Endothelial cell of umbilical vein (primary cell): ENCODE data around the gene TMEM37. TPM values are rescaled to one million over a fixed set of nuclear protein-coding genes. Genes with fewer than 3 reads are reported as not detected.

Experiments
- BruUV-seq: library from RNA; stranded (reverse); fragments of 400-500 nt; replicated peaks from 2 replicates; lab custom pipeline; 2021; lab: Mats Ljungman, UMichigan
- CTCF ChIA-PET: fragments of 300-600, 350-600 bp; sonication (Branson Sonifier 250); formaldehyde crosslinking; loops from one replicate; lab custom pipeline; 2021; ENCODE audit warnings: antibody characterized with exemption, inconsistent platforms; lab: Charles Lee
- POLR2A ChIA-PET: fragments of 300-600, 350-600 bp; sonication (Branson Sonifier 250); formaldehyde crosslinking; loops from one replicate; lab custom pipeline; 2021; ENCODE audit warnings: antibody characterized with exemption, inconsistent platforms; lab: Charles Lee
- DNase-seq: peaks from one replicate; pipeline ENCODE4 v3.0.0-alpha.2; 2011; ENCODE audit warnings: low read depth, low spot score
- FAIRE-seq: peaks from 2 replicates; lab custom pipeline; 2011; peaks lifted over from hg19 to GRCh38; lab: Jason Lieb, UNC
- H2AFZ ChIP-seq: 2 replicates; pipeline ENCODE4 v1.6.0; 2012; ENCODE audit warnings: low read depth, low read length, control low read depth, inconsistent platforms
- H3K27ac ChIP-seq: 2 replicates; pipeline ENCODE4 v1.5.1; 2011; ENCODE audit warnings: low read depth, mild to moderate bottlenecking, control low read depth, low read length, moderate library complexity; ENCODE audit not compliant: insufficient read depth
- H3K27me3 ChIP-seq, 2 experiments: 2 replicates each; pipeline versions ENCODE4 v1.6.0 to v1.6.1; 2011; ENCODE audit warnings: low read length in 2 of 2, mixed read lengths in 1 of 2; ENCODE audit not compliant: control insufficient read depth in 2 of 2, insufficient read depth in 2 of 2
- H3K36me3 ChIP-seq, 2 experiments: 2 replicates in 1 of 2; 3 replicates in 1 of 2; pipeline ENCODE4 v1.5.1; 2011; ENCODE audit warnings: low read length in 2 of 2, mild to moderate bottlenecking in 1 of 2, moderate library complexity in 1 of 2; ENCODE audit not compliant: control insufficient read depth in 2 of 2, insufficient read depth in 2 of 2; ENCODE audit errors: extremely low read depth in 1 of 2
- H3K4me1 ChIP-seq: 3 replicates; pipeline ENCODE4 v1.5.1; 2011; ENCODE audit warnings: mild to moderate bottlenecking, low read length; ENCODE audit not compliant: control insufficient read depth, insufficient read depth; ENCODE audit errors: extremely low read depth
- H3K4me2 ChIP-seq: 2 replicates; pipeline ENCODE4 v1.6.1; 2011; ENCODE audit warnings: low read length, control low read depth, mixed read lengths; ENCODE audit not compliant: insufficient read depth
- H3K4me3 ChIP-seq, 3 experiments: fragments of 200-600 bp in 1 of 3; sonication (generic), shearing (Covaris generic) in 1 of 3; replicated peaks in 1 of 3; 2 replicates each; pipeline ENCODE4 v1.5.1; 2011 to 2016; ENCODE audit warnings: control low read depth in 3 of 3, low read length in 3 of 3, mild to moderate bottlenecking in 2 of 3, inconsistent platforms in 1 of 3, low read depth in 1 of 3, moderate library complexity in 1 of 3; ENCODE audit not compliant: insufficient read depth in 1 of 3
- H3K79me2 ChIP-seq: 2 replicates; pipeline ENCODE4 v1.6.0; 2012; ENCODE audit warnings: low read length, inconsistent platforms; ENCODE audit not compliant: control insufficient read depth, insufficient read depth
- H3K9ac ChIP-seq: replicated peaks from 2 replicates; pipeline ENCODE3; 2011; ENCODE audit warnings: low read length, control low read depth; ENCODE audit not compliant: insufficient read depth; ENCODE audit errors: extremely low read depth
- H3K9me1 ChIP-seq: replicated peaks from 3 replicates; pipeline ENCODE4 v1.6.0; 2011; ENCODE audit warnings: mild to moderate bottlenecking, low read length; ENCODE audit not compliant: control insufficient read depth, insufficient read depth; ENCODE audit errors: extremely low read depth
- H3K9me3 ChIP-seq: replicated peaks from 2 replicates; pipeline ENCODE4 v1.5.1; 2012; ENCODE audit warnings: low read length, inconsistent platforms; ENCODE audit not compliant: control insufficient read depth, insufficient read depth
- H4K20me1 ChIP-seq: replicated peaks from 2 replicates; pipeline ENCODE3; 2011; ENCODE audit warnings: mild to moderate bottlenecking, low read length; ENCODE audit not compliant: control insufficient read depth, insufficient read depth; ENCODE audit errors: extremely low read depth
- EZH2 ChIP-seq: IDR thresholded peaks from 2 replicates; pipeline ENCODE4 v1.6.1; 2012; ENCODE audit warnings: borderline replicate concordance, low read depth, mild to moderate bottlenecking, moderate library complexity, low read length, inconsistent platforms; ENCODE audit not compliant: severe bottlenecking
- FOS ChIP-seq: IDR thresholded peaks from 2 replicates; pipeline ENCODE4 v1.6.1; 2011; ENCODE audit warnings: mild to moderate bottlenecking, low read length, moderate library complexity, borderline replicate concordance; ENCODE audit not compliant: insufficient read depth
- GATA2 ChIP-seq: IDR thresholded peaks from 2 replicates; pipeline ENCODE4 v1.7.0; 2011; ENCODE audit warnings: low read depth, mild to moderate bottlenecking, moderate library complexity, mixed read lengths, low read length; ENCODE audit not compliant: insufficient read length, insufficient read depth
- JUN ChIP-seq: IDR thresholded peaks from 2 replicates; pipeline ENCODE4 v1.6.1; 2011; ENCODE audit warnings: borderline replicate concordance, low read depth; ENCODE audit not compliant: insufficient read length, insufficient read depth
- MAX ChIP-seq: IDR thresholded peaks from 2 replicates; pipeline ENCODE4 v1.6.1; 2011; ENCODE audit not compliant: insufficient read depth, insufficient read length
- MYC ChIP-seq: IDR thresholded peaks from one replicate; pipeline ENCODE4 v1.6.1; 2011; ENCODE audit warnings: mild to moderate bottlenecking, low read depth, low read length
- POLR2A ChIP-seq: IDR thresholded peaks from 2 replicates; pipeline ENCODE4 v1.6.1; 2012; ENCODE audit warnings: low read depth, mild to moderate bottlenecking, control low read depth, low read length
- POLR2AphosphoS5 ChIP-seq: IDR thresholded peaks from 2 replicates; pipeline ENCODE4 v1.6.1; 2012; ENCODE audit warnings: low read depth, mild to moderate bottlenecking, control low read depth, low read length, moderate library complexity; ENCODE audit not compliant: insufficient read depth
- dilution Hi-C: fragments of 300-500 bp; cut with MboI; formaldehyde crosslinking; loops from one replicate; pipeline ENCODE4 v1.15.0; 2019; ENCODE audit warnings: low sequenced_read_pairs; ENCODE audit not compliant: extremely low pct_ligation_motif_present
- intact Hi-C: fragments of 100-400 bp; cut with micrococcal nuclease; formaldehyde crosslinking; loops from one replicate; pipeline ENCODE4 v1.10.0; 2022
- polyA plus RNA-seq, 4 experiments: library from polyadenylated mRNA; depleted of rRNA in 3 of 4; stranded (reverse) in 3 of 4; unstranded in 1 of 4; fragments of >200 nt; gene quantifications; 2 replicates each; pipeline versions ENCODE4 v1.2.1 to v1.2.3, GENCODE V29; 2011 to 2012; ENCODE audit warnings: missing spikeins in 1 of 4
- total RNA-seq: library from RNA; stranded (reverse); gene quantifications from 2 replicates; pipeline ENCODE4 v1.2.3, GENCODE V29; 2021

The TMEM37 gene
- total and polyA plus RNA-seq, 2 donors (not counting 3 experiments of a cell fraction or from before 2014, with no cell fraction given): 3.5 to 16.2 TPM

GRCh38 chr2:119422360-119423107, 9.1 kb upstream of the TMEM37 start:
- ChIA-PET POLR2A (no interaction called here), CTCF (interaction anchor here (1.4 kb wide), 1 partner anchor 54 kb away, joined by 4 read pairs; no protein-coding TSS in a partner anchor)
- FAIRE-seq (no peak), DNase-seq (no peak)
- H3K4me1 ChIP-seq: no peaks in the 10 kb centered on the region
- no peaks in the 10 kb centered on the region for H3K9me3 ChIP-seq
- H3K79me2 ChIP-seq: no peaks in the 10 kb centered on the region
- no peak overlapping the region for H3K9ac ChIP-seq
- intact Hi-C loops: no loop called here
- no peak overlapping the region for H2AFZ ChIP-seq
- H4K20me1 ChIP-seq: no peaks in the 10 kb centered on the region
- H3K27me3 ChIP-seq: peaks cover 29 to 34% of the 10 kb centered on the region in 2 experiments
- TF ChIP-seq POLR2A (no peak), MAX (no peak), FOS (no peak), EZH2 (no peak), MYC (no peak), POLR2AphosphoS5 (no peak)
- no peaks in the 10 kb centered on the region for H3K9me1 ChIP-seq
- H3K4me3 ChIP-seq: no peak overlapping the region
- no peak overlapping the region for H3K27ac ChIP-seq
- H3K36me3 ChIP-seq: no peaks in the 10 kb centered on the region
- no TSS peak for BruUV-seq
- dilution Hi-C loops: no loop called here
- H3K4me2 ChIP-seq: no peak overlapping the region

- dilution Hi-C loops: no loop called here
- TF ChIP-seq POLR2AphosphoS5: no peak
- no peak for TF ChIP-seq MYC
- no peak for TF ChIP-seq MAX
- no peak for TF ChIP-seq FOS
- TF ChIP-seq POLR2A: no peak
- TF ChIP-seq JUN: no peak
- no peak for TF ChIP-seq GATA2
- H3K27me3 ChIP-seq: peaks cover 29 to 37% of the 10 kb centered on the region in 2 experiments
- no peak overlapping the region for H3K4me2 ChIP-seq
- no TSS peak for BruUV-seq
- ChIA-PET POLR2A (no interaction called here), CTCF (interaction anchor here (1.4 to 2.0 kb wide), 2 partner anchors 53 kb away, joined by 4 to 8 read pairs; no protein-coding TSS in a partner anchor)
- H3K79me2 ChIP-seq: no peaks in the 10 kb centered on the region
- H3K27ac ChIP-seq: no peak overlapping the region
- no peak overlapping the region for H3K4me3 ChIP-seq
- intact Hi-C loops: no loop called here
- no peak overlapping the region for H3K9ac ChIP-seq
- no peak for DNase-seq
- H3K4me1 ChIP-seq: no peaks in the 10 kb centered on the region
- H3K9me3 ChIP-seq: no peaks in the 10 kb centered on the region
- H3K9me1 ChIP-seq: no peaks in the 10 kb centered on the region
- H3K36me3 ChIP-seq: no peaks in the 10 kb centered on the region
- no peak for FAIRE-seq
- no peaks in the 10 kb centered on the region for H4K20me1 ChIP-seq
- H2AFZ ChIP-seq: no peak overlapping the region
Observed at GRCh38 chr2:119423108-119423444, 8.6 kb upstream of the TMEM37 start.
